H1 (cell line): Measurements from ENCODE around the gene DNAJC10. TPM values are rescaled to one million over a fixed set of nuclear protein-coding genes. Genes with fewer than 3 reads are reported as not detected.

Source experiments
- CREB1 ChIP-seq: IDR thresholded peaks from 2 replicates; pipeline ENCODE4 v1.6.1; 2012; ENCODE audit warnings: inconsistent platforms
- polyA plus RNA-seq, 7 experiments: library from polyadenylated mRNA; depleted of rRNA in 3 of 7; stranded (reverse) in 5 of 7; unstranded in 2 of 7; fragments of >200 nt in 5 of 7; fragments of 200-250 nt in 2 of 7; gene quantifications; 1 replicate in 5 of 7; 2 replicates in 1 of 7; 4 replicates in 1 of 7; pipeline versions ENCODE4 v1.2.1 to v1.2.3, GENCODE V29; 2011 to 2013; ENCODE audit warnings: missing spikeins in 2 of 7, mixed read lengths in 2 of 7
- total RNA-seq: library from RNA; stranded (reverse); fragmentation: NEBNext Ultra II Directional; extraction: Animal tissue kit (Norgen Biotek cat#: 25700); gene quantifications from 2 replicates; pipeline ENCODE4 v1.2.1, GENCODE V29; 2021

Gene DNAJC10
- total and polyA plus RNA-seq, 2 of the 8 experiments (the other 6 are each of a cell fraction or from before 2014, with no cell fraction given), result 23.2 to 121 TPM

- TF ChIP-seq CREB1, result no peak
Measured at GRCh38 chr2:182717816-182718215, 1.8 kb downstream of the DNAJC10 start (continued).
